T-helper 1 cell treated with Interleukin-12 subunit alpha and Interleukin-12 subunit beta and Interleukin-4 antibody, amounts not matched to agents 30 ng/mL and 1 ng/mL, for 36 hours (primary cell): ENCODE results near the gene LBR. TPM values are rescaled to one million over a fixed set of nuclear protein-coding genes. Genes with fewer than 3 reads are reported as not detected.

Experiments
- intact Hi-C: fragments of 100-400 bp; cut with micrococcal nuclease; formaldehyde crosslinking; loops from one replicate; pipeline ENCODE4 v1.15.1; 2024
- total RNA-seq: library from RNA; stranded (reverse); gene quantifications from 2 replicates; pipeline ENCODE4 v1.2.3, GENCODE V29; 2022

LBR gene
- total RNA-seq, 1 donor from 2014 or later = 240 TPM

DNA sequence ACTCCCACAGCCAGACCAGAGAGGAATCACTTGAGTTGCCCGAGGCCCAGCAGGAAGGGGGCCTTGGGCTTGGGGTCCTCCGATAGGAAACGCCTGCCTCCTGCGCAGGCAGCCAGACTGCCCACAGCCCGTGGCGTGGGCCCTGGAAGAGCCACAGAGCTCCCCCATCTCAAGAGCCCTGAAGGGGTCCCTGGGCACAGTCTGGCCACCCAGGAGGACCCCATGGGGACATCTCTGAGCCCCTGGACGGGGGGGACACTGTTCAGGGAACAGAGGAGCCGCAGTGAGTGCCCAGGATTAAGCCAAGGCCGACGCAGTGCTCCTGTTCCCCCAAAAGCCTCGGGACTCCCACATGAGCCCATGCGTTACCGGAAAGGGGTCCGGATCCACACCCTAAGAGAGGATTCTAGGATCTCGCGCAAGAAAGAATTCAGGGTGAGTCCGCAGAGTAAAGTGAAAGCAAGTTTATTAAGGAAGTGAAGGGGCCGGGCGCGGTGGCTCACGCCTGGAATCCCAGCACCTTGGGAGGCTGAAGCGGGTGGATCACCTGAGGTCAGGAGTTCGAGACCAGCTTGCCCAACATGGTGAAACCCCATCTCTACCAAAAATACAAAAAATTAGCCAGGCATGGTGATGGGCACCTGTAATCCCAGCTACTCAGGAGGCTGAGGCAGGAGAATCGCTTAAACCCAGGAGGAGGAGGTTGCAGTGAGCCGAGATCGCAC lies 38.1 kb upstream of the LBR start:
- intact Hi-C loops = loop anchor here (1.0 to 10.0 kb wide), 6 partner anchors 12 to 841 kb away; partner anchors contain the start of genes ACBD3, LIN9 and TMEM63A

DNA sequence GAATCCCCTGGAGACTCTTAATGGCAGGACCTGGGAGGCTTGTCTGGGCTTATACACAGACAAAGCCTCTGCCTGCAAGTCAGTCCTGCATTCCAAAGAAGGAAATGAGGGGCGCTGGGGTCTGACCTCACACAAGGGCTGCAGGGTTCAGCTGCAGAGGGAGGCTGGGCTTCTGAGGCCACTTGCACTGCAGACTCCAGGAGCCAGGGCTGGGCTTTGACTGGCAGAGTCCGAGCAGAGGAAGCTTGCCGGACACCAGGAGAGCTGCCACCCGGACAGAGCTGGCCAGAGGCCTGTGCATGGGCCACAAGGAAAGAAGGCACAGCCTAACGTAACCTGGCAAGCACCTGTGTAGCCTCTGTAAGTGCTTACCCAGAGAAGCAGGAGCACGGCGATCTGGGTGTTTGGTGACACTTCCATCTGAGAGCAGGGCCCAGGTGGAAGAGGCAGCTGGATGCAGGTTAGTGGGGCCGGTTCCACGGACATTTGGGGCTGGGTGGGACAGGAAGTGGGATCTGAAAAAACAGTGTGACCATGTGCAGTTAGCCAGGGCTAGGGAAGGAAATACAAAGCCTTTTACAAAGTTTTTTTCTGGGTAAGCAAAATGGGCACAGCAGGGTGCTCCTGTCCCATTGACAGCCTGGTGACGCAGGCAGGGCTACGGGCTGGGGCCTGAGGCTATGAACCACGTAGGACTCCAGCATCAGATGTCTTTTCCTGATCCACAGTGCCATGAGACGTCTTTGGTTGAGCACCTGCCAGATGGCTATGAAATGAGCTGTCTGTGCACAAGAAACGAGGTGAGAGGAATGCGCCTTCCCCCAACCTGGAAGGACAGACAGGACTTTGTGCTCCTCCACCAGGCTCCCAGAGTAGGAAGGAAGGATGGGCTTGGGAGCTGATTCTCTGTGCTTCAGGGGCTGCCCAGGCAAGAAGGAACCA lies 37.3 kb upstream of the LBR start:
- intact Hi-C loops = loop anchor here (1.0 to 10.0 kb wide), 4 partner anchors 11 to 842 kb away; partner anchors contain the start of genes ACBD3, LIN9 and TMEM63A

DNA sequence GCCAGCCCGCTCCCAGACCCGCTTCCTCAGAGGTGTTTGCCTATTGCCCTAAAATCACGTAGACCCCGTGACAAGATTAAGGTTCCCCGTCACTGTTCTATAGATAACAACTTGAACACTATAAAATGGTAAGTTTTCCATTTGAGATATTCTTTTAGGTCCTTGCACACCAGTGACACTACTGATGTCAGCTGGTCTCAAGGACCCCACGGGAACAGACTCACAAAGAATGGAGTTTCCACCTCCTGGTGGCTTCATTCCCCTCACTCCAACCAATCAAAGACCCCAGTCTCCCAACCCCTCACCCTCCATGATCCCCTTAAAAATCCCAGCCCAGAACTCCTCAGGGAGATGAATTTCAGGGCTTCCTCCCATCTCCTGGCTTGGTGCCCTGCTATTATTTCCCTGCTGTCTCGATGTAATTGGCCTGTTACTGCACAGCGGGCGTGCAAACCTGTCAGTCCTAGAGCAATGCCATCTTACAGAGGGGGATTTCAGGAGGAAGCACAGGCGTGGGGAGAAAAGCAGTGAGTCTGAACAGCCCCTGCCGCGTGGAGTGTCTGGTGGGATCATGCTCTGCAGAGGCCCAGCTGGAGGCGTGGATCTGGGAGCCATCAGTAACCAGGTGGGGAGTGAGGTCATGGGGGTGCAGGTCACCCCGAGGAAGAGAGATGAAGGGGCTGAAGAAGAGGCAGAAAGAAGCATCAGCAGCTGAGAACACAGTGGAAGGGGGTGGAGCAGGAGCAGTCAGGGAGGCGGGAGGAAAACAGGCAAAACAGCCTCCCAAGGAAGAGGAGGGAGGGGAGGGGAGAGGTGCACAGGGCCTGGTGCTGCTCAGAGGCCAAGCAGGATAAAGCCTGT lies 35.1 kb upstream of the LBR start:
- intact Hi-C loops = loop anchor here (10.0 kb wide), 1 partner anchor 722 kb away; the partner anchor contains the start of gene ACBD3

DNA sequence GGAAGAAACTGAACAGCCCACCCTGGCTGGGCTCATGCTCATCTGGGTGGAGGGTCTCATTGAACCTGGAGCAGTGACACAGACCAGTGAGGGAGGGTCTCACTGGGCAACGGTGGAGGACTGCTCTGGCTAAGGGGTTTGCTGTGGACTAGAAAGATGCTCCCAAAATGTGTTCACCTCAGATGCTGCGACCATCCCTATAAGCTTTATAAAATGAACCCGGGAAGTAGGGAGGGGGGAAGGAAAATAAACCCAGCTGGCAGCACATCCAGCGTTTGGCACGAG lies 34.5 kb upstream of the LBR start:
- intact Hi-C loops = loop anchor here (10.0 kb wide), 1 partner anchor 722 kb away; the partner anchor contains the start of gene ACBD3

DNA sequence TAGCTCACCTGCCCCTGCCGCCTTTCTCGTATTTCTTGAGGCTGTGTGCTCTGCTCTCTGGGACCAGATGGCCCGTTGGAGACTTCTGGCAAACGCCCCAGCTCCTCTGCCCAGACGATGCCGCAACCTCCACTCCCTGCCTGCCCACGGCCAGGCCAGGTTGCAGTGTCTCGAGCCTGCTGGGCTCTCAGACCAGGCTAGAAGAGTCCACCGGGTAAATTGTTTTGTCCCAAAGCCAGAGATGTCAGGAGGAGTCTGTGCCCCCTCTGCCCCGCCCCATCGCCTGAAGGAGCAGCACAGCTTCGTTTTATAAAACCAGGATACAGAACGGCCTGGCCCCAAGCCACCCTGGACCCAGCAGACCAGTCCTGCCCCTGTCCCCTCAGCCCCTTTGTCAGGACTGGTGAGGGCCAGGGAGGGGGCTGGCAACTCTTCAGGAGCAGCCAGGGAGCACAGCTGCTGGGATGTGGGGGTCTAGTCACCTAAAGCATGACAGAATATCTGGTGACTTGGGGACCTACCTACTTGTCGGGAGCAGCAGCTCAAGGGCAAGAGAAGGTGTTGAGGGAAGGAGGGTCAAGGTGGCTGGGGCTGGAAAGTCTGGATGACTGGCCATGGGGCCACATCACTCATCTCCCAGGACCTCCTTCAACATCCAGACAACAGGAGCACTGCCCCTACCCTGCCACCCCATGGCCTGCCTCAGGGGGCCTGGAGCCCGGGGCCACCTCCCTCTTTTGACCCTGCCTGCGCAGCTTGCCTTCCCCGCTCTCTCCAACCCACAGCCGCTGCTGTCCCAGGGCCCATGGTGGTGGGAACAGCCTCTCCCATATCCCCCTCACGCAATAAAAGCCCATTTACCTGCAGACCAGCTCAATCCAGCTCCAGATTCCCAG lies 33.9 kb upstream of the LBR start:
- intact Hi-C loops = loop anchor here (10.0 kb wide), 1 partner anchor 723 kb away; the partner anchor contains the start of gene ACBD3

DNA sequence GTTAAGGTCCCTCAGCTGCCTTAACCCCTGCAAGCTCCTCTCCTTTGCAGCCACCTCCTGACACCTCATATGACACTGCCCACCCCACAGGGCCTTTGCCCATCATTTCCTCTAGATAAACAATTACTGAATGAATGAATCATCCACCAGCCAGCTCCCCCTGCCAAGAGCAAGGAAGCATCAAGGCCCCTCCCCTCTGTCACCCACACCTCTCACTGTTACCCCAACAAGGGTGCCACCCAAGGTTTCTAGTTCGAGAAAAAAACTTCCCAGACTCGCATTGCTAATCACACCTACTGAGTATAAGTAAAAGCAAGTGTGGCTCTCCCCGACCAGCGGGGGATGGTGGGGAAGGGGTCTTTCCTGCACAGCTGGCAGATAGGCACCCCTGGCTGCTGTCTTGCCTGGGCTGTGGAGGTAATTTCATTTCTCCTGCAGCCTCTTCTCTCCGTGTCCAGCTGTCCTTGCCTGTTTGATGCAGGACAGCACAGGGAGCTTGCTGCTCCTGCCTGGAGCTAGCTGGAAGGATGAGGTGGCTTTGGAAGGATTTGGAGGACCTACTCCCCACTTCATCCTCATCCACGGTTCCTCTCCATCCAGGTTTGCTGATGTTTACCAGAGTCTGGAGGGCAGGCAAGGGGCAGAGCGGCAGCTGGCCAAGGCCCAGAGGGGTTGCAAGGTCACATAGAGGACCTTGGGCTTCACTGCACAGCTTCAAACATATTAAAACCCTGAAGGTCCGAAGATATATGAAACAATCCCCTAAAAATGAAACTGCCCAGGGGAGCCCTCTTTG lies 33.1 kb upstream of the LBR start:
- intact Hi-C loops = loop anchor here (10.0 kb wide), 1 partner anchor 724 kb away; the partner anchor contains the start of gene ACBD3

DNA sequence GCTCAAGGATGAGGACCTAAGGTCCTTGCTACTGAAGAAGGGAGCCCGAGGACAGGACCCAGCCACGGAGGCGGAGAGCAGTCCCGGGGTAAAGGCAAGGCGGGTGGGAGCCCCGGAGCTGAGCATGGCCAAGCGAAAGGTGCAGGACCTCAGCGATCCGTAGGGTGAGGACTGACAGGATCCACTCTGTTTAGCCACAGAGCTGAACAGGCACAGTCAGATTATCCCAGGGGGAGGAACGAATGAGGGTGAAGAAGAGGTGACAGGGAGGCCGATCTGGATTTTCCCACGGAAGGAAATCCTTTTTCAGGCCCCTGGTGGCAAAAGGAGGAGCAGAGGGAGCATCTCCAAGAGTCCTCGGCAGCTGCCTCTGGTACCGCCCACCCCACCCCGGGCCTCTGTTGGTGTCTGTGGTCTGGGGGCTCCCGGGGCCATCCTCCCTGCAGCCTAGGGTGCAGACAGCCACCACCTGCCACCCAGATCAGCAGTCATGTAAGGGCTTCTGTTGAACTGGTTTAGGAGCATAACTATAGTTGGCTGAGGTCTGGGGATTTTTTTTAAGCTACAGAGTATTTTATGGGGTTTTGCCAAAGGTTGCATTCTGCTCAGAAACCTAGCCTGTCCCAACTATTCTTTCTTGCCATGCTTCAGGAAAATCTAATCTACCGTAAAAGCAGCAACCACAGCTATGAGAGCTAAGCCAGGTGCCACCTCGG lies 32.3 kb upstream of the LBR start:
- intact Hi-C loops = loop anchor here (10.0 kb wide), 1 partner anchor 725 kb away; the partner anchor contains the start of gene ACBD3

DNA sequence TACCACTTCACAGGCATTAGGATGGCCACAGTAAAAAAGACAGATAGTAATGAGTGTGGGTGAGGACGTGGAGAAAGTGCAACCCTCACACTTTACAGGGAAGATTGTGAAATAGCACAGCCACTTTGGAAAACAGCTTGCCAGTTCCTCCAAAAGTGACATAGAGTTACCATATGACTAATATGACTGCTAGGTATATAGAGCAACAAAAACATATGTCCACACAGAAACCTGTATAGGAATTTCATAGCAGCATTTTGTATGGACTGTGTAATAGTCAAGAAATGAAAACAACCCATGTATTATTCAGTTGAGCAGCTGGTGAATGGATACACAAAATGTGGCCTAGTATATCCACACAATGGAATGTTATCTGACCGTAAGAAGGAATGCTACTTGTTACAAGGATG lies 30.4 kb upstream of the LBR start:
- intact Hi-C loops = no loop called here

DNA sequence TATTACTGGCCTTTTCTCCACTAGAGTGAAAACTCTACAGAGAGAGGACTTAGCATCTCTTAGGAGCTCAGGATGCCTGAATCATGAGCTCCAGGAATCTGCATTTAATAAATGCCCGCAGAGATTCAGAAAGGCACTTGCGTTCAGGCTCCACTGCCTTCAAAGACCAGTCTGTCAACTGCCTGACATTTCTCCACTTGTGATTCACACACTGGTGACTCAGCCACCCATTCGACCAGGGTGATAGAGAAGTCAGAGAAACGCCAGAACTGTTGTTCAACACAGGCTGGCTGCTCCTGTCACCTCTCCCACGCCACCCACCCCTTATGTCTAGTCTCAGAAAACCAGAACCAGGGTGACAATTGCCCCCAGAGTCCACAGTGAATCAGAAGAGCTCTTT lies 26.9 kb upstream of the LBR start:
- intact Hi-C loops = loop anchor here (1.0 kb wide), 2 partner anchors 9 to 11 kb away; no protein-coding TSS in a partner anchor

DNA sequence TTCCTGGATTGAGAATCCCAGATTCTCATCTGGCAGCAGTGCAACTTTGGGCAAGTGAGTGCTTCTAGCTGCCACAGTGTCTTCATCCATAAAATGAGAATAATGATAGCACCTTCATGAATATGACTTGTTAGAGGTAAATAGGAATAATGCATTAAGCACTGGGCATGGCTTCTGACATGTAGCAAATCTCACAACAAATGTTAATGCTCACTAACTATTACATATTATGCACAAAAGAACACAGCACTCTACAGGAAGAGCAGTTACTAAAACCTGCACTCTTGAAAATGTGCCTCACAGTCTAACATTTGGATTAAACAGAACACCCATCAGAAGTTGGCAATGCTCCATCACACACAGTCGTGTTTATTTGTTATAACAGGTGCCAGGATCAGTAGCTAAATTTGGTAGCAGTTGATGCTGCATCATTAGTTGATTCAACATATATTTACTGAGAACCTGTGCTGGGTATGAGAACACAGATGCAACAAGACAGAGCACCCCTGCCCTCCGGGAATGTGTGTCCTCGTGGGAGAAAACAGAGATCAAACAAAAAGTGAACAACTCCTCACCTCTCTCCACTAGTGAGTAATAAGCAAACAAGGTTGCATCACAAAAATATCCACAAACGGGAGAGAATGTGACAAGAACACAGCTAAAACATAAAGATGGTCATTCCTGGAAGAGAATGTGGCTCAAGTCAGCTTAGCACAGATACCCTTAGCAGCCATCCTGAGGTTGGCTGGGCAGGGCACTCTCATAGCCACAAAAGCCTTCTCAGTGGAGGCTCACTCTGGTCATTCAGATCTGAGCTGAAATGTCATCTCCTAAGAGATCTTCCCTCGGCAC lies 26.2 kb upstream of the LBR start:
- intact Hi-C loops = loop anchor here (1.0 kb wide), 2 partner anchors 9 to 11 kb away; no protein-coding TSS in a partner anchor

DNA sequence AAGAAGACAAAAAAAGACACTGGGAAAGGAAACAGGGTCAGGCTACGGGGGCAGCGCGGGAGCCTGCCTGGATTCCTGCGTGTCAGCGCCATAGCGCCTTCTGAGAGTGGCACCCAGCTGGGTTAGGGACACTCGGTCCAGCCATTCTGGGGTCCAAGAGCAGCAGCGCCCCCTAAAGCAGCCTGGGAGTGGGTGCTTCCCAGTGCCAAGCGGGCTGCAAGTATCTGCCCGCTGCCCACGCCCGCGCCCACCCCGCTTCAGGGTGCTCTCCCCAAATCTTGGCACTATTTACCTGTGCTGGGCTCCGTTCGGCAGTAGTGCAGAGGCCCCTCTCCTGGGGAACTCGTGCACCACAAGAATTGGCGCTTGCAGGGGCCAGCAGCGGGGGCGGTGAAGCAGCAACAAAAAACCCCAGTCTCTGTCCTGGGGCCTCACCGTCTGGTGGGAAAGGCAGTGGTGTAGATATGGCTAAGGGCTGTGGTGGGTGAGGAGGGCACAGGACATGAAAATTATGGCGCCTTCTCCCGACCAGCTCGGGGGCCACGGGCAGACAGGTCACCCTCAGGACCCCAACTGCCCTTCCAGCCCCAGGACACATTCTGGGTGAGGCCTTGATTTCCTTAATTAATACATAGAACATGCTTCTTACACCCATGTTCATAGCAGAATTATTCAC lies 24.1 kb upstream of the LBR start:
- intact Hi-C loops = no loop called here

DNA sequence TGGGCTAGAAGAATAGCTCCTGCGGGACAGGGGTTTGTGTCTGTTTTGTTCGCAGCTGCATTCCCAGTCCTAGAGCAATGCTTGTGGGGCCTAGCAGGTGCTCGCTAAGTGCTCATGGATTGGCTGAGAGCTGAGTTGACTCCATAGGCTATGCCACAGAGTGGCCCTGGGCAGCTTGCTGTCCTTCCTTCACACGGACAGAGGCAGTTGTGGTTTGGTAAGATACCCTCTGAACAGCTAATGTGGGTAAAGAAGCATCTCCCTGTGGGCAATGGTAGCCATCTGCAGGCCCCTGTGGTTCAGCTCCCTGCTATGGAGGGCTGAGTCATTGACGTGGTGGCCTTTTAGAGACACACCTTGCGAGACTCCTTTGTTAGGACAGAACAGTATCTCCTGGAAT lies 23.5 kb upstream of the LBR start:
- intact Hi-C loops = no loop called here

DNA sequence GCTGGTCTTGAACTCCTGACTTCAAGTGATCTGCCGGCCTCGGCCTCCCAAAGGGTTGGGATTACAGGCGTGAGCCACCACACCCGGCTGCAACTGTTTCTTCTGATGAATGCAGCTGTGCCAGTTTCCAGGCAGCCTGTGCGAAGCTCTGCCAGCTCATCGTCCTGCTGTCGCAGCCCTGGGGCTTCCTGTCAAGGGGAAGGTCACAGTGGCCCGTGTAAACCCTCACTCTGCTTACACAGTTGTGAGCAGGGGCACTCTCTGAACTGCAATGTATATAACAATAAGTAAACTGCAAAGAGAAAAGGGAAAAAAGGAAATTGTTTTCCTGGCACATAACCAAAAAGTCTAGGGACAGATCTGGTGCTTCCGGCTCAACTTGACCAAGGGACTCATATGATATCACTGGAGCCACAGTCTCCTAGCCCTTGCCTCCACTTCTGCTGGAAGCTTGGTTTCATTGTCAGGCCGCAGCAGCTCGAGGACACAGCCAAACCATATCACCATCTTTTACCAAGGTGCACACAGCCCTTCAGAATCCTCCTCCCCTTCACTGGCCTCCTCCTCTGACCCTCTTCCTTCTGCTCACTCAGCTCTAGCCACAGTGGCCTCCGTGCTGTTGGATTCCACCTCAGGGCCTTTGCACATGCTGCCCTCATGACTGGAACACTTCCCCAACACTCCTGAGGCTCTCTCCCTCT lies 22.8 kb upstream of the LBR start:
- intact Hi-C loops = no loop called here

DNA sequence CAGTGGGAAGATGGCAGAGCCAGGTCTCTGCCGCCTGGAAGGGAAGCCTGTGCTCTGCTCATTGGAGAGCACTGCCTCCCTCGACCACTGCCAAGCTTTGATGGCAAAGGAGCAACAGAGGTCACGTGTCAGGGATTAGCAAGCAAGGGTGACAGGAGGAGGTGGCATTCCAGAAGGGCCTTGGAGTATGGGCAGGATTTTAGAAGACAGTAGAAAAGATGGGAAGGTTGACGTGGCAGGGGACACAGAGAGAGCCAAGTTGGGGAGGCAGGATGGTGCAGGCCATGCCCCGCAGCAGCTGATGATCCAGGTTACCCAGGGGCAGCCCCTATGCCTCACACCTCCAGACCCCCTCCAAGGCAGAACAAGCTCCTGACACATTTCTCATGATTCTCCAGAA lies 21.9 kb upstream of the LBR start:
- intact Hi-C loops = loop anchor here (10.0 kb wide), 2 partner anchors 855 to 1455 kb away; partner anchors contain the start of gene LIN9

DNA sequence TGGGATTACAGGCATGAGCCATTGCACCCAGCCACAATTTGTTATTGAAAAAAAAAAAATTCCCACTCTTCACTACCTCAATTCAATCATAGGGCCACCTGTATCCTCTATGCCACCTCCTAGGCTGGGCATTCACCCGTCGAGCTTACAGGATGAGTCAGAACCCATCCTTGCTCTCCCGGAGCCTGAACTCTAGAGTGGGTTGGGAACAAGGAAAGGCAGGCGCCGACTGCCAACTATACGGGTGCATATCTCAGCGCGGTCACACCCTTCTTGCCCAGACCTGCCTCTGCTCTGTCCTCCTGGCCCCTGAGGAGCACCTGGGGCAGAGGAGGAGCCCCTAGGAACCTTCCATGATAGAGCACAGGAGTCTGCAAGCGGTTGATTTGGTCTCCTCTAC lies 21.4 kb upstream of the LBR start:
- intact Hi-C loops = loop anchor here (10.0 kb wide), 2 partner anchors 856 to 1454 kb away; partner anchors contain the start of gene LIN9
